Kidney tubule cell (primary cell): Measurements from ENCODE around the gene C1QTNF12.

ENCODE experiments used
- DNase-seq: peaks from one replicate; pipeline ENCODE4 v3.0.0-alpha.2; 2018; ENCODE audit warnings: low spot score

The C1QTNF12 gene

DNA sequence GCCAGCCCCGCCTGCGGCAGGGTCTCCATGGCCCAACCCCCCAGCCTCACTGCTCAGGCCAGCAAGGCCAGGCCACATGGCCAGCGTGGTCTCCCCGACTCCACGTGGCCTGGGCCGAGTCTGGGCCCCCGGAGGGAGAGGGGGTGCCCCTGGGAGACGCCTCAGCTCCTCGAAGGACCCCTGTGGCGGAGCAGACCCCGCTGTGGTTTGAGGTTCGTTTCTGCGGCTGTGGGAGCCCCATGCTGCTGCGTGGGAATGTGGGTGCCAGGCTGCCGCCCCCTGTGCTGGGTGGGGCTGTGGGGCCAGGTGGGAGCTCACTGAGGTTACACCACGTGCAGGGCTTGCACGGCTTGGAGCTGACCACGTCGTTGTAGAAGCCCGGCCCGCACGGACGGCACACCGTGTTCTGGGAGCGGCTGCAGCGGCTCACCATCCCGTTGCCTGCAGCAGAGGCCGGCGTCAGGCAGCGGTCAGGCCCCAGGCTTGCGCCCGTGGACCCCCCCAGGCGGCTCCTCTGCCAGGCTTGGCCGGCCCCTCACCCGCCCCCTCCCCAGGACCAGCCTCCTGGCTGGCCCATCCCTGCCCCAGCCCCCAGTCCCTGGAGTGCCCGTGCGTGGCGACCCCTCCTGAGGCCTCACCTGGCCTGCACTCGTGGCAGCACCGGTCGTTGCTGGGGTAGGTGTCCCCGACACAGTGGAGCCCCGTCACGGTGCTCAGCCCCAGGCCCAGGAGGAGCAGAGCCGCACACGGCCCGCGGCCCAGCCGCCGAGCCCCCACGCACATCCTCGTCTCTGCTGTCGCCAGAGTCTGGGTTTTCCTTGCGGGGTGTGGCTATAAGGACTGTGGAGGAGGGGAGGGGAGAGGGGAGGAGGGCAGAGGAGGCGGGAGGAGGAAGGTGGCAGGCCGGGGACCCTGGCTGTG lies 32.9 kb downstream of the C1QTNF12 start, which contains the start of gene TNFRSF4:
TNFRSF4 (minus strand) TSS at position 809 of the 921 bp plus-strand sequence; CDS start at position 783, 26 bp downstream.
- DNase-seq: no peak

DNA sequence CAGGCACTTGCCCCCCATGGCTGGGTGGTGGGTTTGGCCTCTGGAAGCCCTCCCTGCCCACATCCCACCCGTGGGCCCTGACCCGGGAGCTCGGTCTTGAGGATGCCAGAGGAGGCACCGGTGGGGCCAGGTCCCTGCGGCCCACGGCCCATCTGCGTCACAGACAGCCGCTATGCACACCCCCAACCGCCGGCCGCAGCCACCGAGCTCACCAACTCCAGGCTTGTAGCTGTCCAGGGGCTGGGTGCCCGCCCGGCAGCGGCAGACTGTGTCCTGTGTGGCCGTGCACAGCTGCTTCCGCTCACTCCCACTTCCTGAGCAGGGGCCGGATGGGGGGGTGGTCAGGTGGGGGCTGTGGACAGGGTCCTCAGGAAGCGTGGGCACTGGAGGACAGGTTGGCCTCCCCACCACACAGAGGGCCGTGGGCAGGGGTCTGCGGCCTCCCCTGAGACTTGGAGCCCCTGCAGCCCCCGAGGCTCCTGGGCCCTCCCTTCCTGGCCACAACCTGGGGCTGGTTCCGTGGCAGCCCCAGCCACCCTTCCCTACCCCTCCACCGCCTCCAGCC lies 33.7 kb downstream of the C1QTNF12 start:
- no peak for DNase-seq

DNA sequence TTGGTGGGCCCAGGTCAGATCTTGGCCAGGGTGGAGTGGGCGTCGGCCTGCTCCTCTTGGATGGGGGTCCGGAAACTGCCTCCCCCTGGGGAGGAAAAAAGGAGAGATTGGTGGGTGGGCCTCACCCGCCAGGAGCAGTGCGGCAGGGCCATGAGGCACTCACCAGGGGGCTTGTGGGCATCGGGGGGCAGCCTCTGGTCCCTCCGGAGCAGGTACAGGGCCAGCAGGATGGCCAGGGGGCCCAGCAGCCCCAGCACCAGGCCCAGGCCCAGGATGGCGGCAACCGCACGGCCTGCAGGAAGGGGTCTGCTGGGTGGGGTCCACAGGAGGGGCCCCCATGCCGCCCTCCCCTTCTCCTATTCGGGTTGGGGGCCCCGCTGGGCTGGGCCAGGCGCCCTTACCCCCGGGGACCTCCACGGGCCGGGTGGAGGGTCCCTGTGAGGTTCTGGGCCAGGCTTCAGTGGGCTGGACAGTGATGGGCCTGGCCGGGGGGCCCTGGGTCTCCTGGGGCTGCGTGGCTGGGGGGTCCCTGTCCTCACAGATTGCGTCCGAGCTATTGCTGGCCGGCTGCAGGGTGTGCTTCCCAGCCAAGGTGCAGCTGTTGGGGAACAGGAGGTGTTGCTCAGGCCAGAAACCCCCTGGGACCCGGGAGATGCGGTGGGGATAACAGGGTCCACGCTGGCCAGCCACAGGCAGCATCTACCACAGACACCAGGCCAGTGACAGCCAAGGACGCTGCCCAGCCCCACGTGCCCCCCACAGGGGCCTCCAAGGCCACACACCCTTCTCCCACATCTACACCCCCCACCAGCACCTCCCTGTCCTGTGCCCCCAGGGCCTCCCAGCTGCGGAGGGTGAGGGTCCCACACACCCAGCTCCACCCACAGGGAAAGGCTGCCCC lies 34.7 kb downstream of the C1QTNF12 start:
- DNase-seq: no peak

DNA sequence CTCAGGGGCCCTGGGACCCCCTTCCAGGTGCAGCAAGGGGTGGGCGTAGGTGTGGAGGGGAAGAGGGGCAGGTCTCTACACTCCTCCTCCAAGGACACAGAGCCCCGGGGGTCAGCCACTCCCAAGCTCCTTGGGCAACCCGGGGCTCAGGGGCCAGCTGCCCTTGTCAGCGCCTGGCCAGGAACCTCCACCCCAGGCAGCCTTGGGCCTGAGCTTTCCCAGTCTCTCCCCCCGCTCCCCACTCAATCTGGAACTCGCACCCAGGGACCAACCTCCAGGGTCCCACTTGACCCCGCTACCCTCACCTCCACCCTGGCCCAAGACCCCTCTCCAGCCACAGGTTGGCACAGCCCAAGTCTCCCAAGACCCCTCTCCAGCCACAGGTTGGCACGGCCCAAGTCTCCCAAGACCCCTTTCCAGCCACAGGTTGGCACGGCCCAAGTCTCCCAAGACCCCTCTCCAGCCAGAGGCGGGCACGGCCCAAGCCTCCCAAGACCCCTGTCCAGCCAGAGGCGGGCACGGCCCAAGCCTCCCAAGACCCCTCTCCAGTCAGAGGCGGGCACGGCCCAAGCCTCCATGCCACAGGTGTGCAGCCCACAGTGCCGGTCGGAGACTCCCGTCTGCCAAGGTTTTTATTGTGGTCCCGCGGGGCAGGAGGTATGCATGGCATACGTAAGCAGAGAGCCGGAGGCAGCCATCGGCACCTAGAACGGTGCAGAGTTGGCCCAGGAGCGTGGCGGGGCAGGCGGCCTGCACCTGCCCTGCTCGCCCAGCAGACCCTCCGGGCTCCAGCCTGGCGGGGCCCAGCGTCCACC lies 35.6 kb downstream of the C1QTNF12 start:
- DNase-seq: no peak

DNA sequence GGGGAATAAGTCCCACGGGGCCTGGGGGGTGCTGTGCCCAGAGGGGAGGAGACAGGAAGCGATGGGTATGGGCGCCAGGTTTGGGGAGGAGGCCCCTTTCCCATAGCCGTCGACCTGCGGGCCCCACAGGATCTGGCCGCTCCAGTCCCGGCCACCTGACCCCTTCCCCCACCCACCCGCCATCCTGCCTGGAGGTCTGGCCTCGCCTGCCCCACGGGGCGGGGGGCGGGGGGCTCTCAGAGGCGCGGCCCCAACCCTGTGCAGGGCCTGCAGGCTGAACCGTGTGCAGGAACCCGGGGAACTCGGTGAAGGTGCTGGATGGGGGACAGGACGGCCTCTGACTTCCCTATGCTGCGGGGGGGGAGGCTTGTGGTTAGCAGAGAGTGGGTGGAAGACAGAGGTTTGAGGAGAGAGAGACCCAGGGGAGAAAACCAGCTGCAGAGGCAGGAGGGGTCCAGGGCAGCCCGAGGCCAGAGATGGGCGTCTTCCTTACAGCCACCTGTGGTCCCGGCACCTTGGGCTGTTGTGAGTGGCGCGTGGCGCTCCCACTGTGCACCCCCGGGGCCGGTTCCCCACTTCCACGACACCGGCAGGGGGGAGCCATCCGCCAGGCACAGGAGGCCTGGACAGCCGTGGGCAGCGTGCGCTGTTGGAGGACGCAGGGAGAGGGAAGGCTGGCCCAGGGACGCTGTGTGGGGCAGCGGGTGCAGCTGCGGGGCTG lies 37.6 kb downstream of the C1QTNF12 start:
- no peak for DNase-seq

DNA sequence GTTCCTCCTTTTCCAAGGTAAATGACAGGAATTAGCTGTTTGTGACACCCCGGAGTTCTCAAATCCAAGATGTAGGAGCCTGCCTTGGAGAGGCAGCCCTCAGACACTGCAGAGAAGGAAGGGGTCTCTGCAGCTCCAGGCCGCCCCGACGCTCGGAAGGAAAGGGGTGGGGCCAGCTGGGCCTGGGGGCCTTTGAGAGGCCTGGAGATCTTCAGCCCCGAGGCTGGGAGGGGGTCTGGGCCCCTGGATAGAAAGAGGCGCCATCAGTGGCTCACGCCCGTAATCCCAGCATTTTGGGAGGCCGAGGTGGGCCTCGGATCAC lies 39.0 kb downstream of the C1QTNF12 start:
- no peak for DNase-seq

DNA sequence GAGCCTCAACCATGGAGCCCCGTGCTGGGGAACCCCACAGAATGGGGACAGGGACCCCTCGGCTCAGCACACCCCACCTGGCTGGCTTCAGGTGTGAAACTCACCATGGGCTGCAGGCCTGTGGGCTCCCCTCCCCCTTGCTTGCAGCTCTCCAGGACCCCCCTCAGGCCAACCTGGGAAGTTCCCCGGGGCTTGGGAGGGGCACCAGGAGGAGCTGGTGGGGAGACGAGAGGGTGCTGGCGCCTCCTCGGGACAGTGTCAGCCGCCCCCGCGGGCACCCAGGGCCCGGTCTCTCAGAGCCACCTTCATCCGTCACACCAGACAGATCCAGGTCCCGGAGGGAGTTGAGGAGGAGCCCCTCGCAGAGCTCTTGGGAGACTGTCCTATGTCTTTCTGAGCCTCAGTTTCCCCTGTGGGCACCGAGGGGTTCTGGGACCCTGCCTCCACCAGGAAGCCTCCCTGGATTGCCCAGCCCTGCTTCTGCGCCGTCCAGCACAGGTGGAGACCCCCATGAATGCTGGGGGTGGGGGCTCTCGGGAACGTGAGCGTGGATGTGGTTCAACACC lies 39.5 kb downstream of the C1QTNF12 start:
- no peak for DNase-seq

DNA sequence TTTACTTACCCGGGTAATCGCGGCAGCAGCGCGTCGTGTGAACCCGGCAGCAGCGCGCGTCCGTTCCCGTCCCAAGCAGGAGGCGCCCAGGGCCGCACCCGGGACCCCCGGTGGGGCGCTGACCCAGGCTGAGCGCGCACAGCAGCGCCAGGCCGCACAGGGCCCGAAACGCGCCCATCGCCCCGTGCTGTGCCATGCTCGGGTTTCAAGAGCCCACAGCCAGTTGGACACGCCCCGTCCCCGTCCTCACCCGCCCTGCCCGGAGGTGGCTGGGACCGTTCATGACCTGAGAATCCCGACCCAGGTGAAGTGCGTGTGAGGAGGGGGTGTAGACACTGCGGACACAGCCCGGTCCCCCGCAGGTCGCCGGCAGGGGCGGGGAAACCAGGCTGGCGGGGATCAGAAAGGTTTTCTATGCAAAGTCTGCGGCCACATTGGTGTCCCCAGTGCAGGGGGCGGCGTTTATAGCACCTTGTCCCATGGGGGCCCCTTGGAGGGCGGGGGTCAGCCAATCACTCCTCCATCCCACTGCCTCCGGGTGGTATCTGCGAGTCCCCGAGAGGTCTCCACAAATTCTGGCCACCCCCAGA lies 40.1 kb downstream of the C1QTNF12 start, which contains the start of gene TNFRSF18:
TNFRSF18 (minus strand) TSS at position 217 of the 590 bp plus-strand sequence; CDS start at position 196, 21 bp downstream.
- no peak for DNase-seq

DNA sequence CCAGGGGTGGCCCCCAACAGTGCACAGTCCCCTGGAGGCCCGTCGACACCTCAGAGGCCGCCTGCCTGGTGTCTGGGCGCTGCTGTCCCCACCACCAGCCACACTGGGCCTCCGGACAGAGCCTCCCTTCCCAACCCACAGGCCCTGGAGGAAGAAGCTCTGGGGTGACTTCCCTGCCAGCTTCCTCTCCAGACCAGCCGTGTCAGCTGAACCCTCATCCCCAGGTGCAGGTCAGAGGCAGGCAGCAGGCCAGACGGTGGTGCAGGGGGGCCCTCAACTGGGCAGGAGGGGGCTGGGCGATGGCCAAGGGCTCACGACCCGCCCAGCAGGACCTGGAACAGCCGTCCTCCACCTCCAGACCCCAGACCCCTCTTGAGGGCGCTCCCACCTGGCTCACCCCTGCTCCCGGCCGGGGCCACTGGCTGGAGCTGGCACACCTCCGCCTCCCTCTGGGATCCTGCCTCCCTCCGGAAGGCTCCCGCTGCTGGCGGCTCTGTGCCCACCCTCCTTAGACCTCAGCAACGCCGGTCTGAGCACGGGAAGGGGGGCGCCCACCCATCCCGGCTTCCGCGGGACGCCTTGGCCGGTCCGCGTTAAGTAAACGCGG lies 40.6 kb downstream of the C1QTNF12 start:
- DNase-seq: no peak

DNA sequence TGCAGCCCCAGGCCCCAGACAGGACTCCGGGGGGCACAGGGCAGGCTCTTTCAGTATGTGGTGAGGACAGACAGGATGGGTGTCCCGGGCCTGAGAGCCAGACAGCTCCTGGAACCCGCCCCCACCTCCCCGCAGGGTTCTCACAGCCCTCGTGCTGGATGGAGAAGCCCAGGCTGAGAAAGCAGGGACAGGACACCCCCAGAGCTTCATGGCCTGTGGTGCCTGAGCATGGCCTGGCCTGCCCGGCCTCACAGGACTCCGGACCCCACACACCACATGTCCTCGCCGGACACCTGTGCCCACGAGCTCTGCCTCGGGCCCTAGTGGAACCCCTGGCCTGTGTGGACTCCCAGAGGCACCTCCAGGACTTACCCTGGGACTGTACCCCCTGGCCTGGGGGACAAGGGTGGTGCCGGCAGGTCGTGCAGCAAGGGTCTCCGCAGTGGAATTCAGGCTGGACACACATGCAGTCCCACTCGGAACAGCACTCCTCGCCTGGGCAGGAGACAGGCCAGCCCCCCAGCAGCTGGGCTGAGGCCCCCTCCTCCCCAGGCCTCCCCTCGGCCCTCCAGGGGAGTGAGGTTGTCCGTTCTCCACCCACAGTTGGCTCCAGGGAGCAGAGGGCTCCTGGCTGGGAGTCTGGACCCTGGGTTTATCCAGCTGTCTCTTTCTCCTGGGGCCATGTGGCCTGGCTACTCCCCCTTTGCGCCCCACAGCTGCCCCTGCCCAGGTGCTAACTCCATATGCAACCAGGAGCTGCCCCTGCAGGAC lies 41.3 kb downstream of the C1QTNF12 start:
- DNase-seq: no peak

DNA sequence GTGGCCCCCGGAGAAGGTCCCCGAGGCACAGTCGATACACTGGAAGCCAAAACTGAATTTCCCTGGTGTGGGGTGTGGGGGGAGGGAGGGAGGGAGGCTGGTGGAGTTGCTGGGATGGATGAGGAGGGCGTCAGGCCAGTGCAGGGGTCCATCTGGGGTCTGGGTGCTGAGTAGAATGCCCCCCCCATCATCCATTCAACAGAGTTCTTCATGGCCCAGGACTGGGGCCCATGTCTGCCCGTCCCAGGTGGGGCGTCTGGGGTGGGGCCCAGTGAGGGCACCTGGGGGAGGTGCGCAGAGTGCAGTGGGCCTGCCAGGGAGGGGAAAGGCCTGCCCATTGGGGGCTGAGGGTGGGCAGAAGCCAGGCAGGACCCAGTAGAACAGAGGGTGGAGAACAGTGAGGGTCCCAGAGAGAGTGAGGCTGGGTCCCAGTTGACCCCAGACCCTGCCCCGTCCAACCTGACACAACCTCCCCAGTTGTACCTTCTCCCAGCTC lies 42.0 kb downstream of the C1QTNF12 start:
- DNase-seq: no peak

DNA sequence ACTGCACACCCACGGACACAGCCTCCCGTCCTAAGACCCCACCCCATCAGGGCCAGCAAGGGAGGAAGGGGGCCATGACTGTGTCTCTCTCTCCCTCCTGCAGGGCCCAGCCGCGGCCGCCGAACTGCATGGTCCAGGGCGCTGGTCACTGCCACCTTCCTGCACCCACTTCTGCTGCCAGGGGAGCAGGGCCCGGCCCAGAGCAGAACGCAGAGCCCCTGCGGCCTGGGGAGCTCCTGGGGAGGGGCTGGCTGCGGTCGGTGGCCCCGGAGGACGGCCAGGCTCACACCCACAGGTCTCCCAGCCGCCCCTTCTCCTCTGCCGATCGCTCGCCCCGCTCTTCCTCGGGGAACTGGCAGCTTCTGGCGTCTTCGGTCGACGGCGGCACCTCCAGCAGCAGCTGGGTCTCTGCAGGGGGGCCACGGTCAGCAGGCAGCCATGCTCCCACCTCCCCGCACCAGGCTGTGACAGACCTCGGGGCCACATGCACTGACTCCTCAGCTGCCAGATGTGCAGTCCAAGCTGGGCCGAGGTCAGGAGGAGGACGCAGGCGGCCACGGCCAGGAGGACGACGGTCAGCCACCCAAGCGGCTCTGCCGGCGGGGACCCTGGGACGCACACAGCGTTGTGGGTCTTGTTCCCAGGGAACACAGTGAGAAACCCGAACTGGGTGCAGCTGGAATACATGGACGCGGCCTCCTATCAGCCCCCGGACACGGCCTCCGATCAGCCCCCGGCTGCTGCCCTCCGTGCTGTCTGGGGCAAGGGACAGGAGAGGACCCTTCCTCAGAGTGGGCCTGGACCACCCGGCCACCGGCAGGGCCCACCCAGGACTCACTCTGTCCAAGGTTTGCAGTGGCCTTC lies 42.7 kb downstream of the C1QTNF12 start:
- DNase-seq: no peak

DNA sequence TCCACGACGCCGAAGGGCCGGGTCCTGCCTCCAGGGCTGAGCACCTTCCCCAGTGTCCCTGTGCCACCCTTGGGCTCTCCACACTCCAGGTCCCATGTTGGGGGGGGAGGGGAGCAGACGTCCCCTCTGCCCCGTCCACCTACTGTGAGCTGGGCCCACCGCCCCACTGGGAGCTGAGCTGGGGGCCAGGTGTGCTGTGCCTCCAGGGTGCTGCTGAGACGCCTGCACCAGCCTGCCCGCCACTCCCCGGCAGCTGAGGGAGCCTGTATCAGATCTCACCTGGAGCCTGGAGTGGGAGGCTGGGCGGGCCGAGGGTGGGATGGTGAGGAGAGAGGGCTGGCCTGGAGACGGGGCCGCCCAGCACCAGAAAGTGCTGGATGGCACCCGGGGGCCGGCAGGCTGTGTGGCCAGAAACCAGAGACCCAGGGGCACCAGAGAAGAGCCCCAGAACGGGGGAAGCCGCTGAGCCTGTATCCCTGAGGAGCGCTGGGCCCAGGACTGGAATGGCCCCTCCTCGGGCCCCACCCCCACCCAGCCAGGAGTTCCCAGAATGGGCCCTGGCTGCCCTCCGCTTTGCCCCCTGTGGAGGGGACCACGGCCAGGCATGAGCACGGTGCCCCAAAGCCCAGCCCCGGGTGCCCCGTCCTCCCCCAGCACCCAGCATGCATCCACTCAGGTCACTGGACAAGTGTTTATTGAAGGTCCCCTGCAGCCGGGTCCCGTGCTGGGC lies 43.5 kb downstream of the C1QTNF12 start:
- no peak for DNase-seq

DNA sequence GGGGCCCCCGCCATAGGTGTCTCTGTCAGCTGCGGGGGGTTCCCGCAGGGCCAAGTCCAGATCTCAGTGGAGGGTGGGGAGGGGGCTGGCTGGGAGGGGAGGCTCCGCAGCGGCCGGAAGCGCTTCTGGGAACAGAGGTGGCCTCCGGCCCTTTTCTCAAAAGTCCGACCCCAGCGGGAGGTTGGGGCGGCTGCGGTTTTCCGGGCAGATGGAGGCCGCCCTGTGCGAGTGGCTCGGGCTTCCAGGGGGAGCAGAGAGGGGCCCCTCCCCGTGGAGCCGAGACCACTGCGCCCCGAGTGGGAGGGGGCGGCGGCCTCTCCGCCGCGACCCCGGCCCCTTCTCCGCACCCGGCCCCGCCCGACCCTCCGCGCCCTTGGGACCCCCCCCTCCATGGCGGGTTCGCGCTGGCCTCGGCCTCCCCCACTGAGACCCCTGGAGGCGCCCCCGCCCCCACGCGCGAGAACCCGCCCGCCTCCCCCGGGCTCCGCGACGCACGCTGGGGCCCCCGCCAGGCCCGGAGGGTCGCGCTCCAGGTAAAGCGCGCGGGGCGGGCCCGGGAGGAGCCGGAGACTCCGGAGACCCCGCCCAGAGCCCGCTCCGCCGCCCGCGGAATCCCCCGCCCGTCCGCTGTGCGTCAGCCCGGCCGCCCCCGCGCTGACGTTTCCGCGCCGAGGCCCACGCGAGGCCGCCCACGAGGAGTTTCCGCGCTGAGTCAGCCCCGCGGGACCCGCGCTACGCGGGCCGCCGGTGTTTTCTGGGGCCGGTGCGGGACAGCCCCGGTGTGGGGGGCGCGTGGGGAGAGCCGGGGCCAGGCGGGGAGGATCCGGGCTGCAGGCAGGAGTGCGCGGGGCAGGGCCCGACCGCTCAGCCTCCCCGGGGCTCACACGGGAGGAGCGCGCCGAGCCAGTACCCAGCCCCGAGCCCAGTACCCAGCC lies 45.4 kb downstream of the C1QTNF12 start:
- DNase-seq: peak; percentile 53

DNA sequence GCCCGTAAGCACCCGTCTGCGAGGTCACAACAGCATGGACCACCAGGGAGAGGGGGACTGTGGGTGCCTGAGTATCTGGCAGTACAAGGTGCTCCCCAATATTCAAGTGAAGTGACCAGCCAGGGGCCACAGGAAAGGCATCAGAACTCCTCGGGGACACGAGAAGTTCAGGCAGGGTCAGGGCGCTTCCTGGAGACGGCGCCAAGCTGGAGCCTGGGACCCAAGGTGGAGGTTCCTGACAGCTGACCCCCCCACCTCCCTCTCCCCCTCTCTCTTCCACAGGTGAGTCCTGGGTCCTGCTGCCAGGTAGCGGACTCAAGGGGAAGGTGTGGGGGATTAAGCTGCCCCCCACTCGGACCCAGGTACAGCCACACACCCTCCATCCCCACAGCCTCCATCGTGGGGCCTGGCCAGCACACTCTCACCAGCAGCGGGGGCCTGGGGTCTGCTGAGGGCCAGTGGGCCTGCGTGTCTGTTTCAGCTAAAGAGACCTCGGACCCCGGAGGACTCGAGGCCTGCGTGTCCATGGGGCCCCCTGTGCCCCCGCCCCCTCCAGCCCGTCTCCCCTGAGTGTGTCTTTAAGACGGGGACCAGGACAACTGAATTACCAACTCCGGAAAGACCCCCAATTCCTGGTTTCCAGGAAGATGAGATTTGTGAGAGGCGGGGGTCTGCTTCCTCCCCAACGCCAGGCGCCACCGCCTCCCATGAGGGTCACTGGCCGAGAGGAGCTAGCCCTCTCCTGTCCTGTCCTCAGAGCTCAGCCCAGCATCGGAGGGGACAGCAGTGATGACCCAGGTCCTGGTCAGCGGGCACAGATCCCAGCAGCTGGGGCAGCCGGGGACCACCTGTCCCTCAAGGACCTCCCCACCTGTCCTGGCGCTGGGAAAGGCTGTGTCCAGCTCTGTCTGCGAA lies 46.3 kb downstream of the C1QTNF12 start:
- DNase-seq: no peak
